Measurements from ENCODE around the gene MYO18B. TPM values are rescaled to one million over a fixed set of nuclear protein-coding genes. Genes with fewer than 3 reads are reported as not detected.

Gene MYO18B
- total RNA-seq, 1 experiment from 2014 or later = 0.05 TPM

GRCh38 chr22:25816522-25817059, 74.6 kb downstream of the MYO18B start:
- no peak for DNase-seq (ENCODE audit: extremely low read depth, low read depth)

GRCh38 chr22:25817092-25817943, 75.3 kb downstream of the MYO18B start:
- no peak for DNase-seq (ENCODE audit: extremely low read depth, low read depth)

- no peak for DNase-seq (ENCODE audit: extremely low read depth, low read depth)
These were observed 76.6 kb downstream of the MYO18B start for GRCh38 chr22:25818541-25818940.

- DNase-seq (ENCODE audit: extremely low read depth, low read depth) = no peak
These were observed 80.4 kb downstream of the MYO18B start for GRCh38 chr22:25822344-25822743.

- DNase-seq (ENCODE audit: extremely low read depth, low read depth) = no peak
These were observed 81.3 kb downstream of the MYO18B start for GRCh38 chr22:25823276-25823675.

- no peak for DNase-seq (ENCODE audit: extremely low read depth, low read depth)
These were observed 82.9 kb downstream of the MYO18B start for GRCh38 chr22:25824828-25825423.

- DNase-seq (ENCODE audit: extremely low read depth, low read depth) = no peak
These were observed 85.4 kb downstream of the MYO18B start for GRCh38 chr22:25827415-25827814.

GRCh38 chr22:25828422-25828821, 86.4 kb downstream of the MYO18B start:
- DNase-seq (ENCODE audit: extremely low read depth, low read depth) = no peak

GRCh38 chr22:25829237-25829636, 87.2 kb downstream of the MYO18B start:
- no peak for DNase-seq (ENCODE audit: extremely low read depth, low read depth)

- no peak for DNase-seq (ENCODE audit: extremely low read depth, low read depth)
These were observed 88.1 kb downstream of the MYO18B start for GRCh38 chr22:25829808-25830777.

GRCh38 chr22:25833091-25833490, 91.1 kb downstream of the MYO18B start:
- DNase-seq (ENCODE audit: extremely low read depth, low read depth) = no peak

GRCh38 chr22:25833676-25834075, 91.7 kb downstream of the MYO18B start:
- DNase-seq (ENCODE audit: extremely low read depth, low read depth) = no peak

- DNase-seq (ENCODE audit: extremely low read depth, low read depth) = no peak
These were observed 92.5 kb downstream of the MYO18B start for GRCh38 chr22:25834490-25834889.

- no peak for DNase-seq (ENCODE audit: extremely low read depth, low read depth)
These were observed 93.4 kb downstream of the MYO18B start for GRCh38 chr22:25835348-25835747.

- no peak for DNase-seq (ENCODE audit: extremely low read depth, low read depth)
These were observed 95.4 kb downstream of the MYO18B start for GRCh38 chr22:25837288-25837900.

GRCh38 chr22:25838960-25839741, 97.2 kb downstream of the MYO18B start:
- DNase-seq (ENCODE audit: extremely low read depth, low read depth) = no peak

GRCh38 chr22:25839755-25840154, 97.8 kb downstream of the MYO18B start:
- no peak for DNase-seq (ENCODE audit: extremely low read depth, low read depth)

GRCh38 chr22:25840167-25840566, 98.2 kb downstream of the MYO18B start:
- DNase-seq (ENCODE audit: extremely low read depth, low read depth) = no peak

GRCh38 chr22:25840891-25841290, 98.9 kb downstream of the MYO18B start:
- DNase-seq (ENCODE audit: extremely low read depth, low read depth) = no peak

- no peak for DNase-seq (ENCODE audit: extremely low read depth, low read depth)
These were observed 99.8 kb downstream of the MYO18B start for GRCh38 chr22:25841775-25842174.
